SH-SY5Y (cell line): ENCODE measurements around the gene KRTAP4-7.

Experiments
- GATA2 ChIP-seq: IDR thresholded peaks from 2 replicates; pipeline ENCODE4 v1.6.1; 2011; ENCODE audit warnings: mild to moderate bottlenecking, low read depth, low read length
- GATA3 ChIP-seq: IDR thresholded peaks from 2 replicates; pipeline ENCODE4 v1.6.1; 2011; ENCODE audit warnings: low read depth, mild to moderate bottlenecking, low read length, moderate library complexity

DNA sequence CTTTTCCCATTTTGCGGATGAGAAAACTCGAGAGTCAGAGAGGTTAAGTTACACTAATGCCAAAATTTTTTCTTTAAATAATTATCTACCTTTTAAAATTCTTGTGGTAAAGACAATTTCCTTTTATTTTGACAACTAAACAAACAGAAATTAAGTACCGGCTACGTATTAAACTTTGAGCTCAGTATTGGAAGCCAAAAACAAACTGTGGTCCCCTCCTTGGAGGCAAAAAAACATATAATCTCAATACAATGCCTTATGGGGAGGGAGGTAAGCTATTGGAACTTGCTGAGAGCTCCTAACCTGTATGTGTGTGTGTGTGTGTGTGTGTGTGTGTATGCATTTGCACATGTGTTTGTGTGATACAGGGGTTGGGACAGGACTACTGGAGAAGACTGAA lies 20.5 kb upstream of the KRTAP4-7 start:
- TF ChIP-seq GATA3 (no peak), GATA2 (no peak)
